Measurements from ENCODE around the gene ATP5IF1. TPM values are rescaled to one million over a fixed set of nuclear protein-coding genes. Genes with fewer than 3 reads are reported as not detected.

ATP5IF1 gene
- total RNA-seq, 1 donor from 2014 or later: 36.0 TPM

GRCh38 chr1:28233264-28233606 is 2.7 kb upstream of the ATP5IF1 start:
- peak overlapping the region; percentile 92 for H3K27ac ChIP-seq (ENCODE audit: low read depth, low read length)
- no peaks in the 10 kb centered on the region for H3K9me3 ChIP-seq (ENCODE audit: control insufficient read depth in 3 of 3, low read length in 3 of 3)
- peak overlapping the region in 2 of 3 donors; percentile 96 to 97 for H3K9ac ChIP-seq (ENCODE audit: low read depth in 1 of 3, low read length in 3 of 3)
- peaks cover 5 to 10% (median 9%) of the 10 kb centered on the region in 3 donors for H3K36me3 ChIP-seq (ENCODE audit: control insufficient read depth in 3 of 3, insufficient read depth in 3 of 3, low read length in 3 of 3)
- H3K27me3 ChIP-seq (ENCODE audit: control insufficient read depth in 3 of 3, insufficient read depth in 3 of 3, low read length in 3 of 3): no peaks in the 10 kb centered on the region
- H3K4me1 ChIP-seq (ENCODE audit: control insufficient read depth in 3 of 3, insufficient read depth in 3 of 3, low read length in 3 of 3): peaks cover 16 to 31% (median 26%) of the 10 kb centered on the region in 3 donors
- H3K4me3 ChIP-seq (ENCODE audit: low read length in 3 of 3): peak overlapping the region; percentile 95 to 98 (median 97)

- Histone ChIP-seq H3K4me3 (ENCODE audit: low read length in 3 of 3) (peak overlapping the region; percentile 88 to 100 (median 97)), H3K27me3 (ENCODE audit: control insufficient read depth in 3 of 3, insufficient read depth in 3 of 3, low read length in 3 of 3) (no peaks in the 10 kb centered on the region), H3K27ac (ENCODE audit: low read depth, low read length) (peak overlapping the region; percentile 79), H3K4me1 (ENCODE audit: control insufficient read depth in 3 of 3, insufficient read depth in 3 of 3, low read length in 3 of 3) (peaks cover 22 to 44% (median 37%) of the 10 kb centered on the region in 3 donors), H3K9me3 (ENCODE audit: control insufficient read depth in 3 of 3, low read length in 3 of 3) (no peaks in the 10 kb centered on the region), H3K36me3 (ENCODE audit: control insufficient read depth in 3 of 3, insufficient read depth in 3 of 3, low read length in 3 of 3) (peaks cover 5 to 10% (median 10%) of the 10 kb centered on the region in 3 donors), H3K9ac (ENCODE audit: low read depth in 1 of 3, low read length in 3 of 3) (peak overlapping the region; percentile 83 to 100 (median 98))
Observed at GRCh38 chr1:28236656-28237322, 865 bp downstream of the ATP5IF1 start.

- Histone ChIP-seq H3K27ac (ENCODE audit: low read depth, low read length) (peak overlapping the region; percentile 79), H3K9me3 (ENCODE audit: control insufficient read depth in 3 of 3, low read length in 3 of 3) (no peaks in the 10 kb centered on the region), H3K27me3 (ENCODE audit: control insufficient read depth in 3 of 3, insufficient read depth in 3 of 3, low read length in 3 of 3) (no peaks in the 10 kb centered on the region), H3K9ac (ENCODE audit: low read depth in 1 of 3, low read length in 3 of 3) (no peak overlapping the region), H3K36me3 (ENCODE audit: control insufficient read depth in 3 of 3, insufficient read depth in 3 of 3, low read length in 3 of 3) (peaks cover 3 to 11% (median 10%) of the 10 kb centered on the region in 3 donors), H3K4me1 (ENCODE audit: control insufficient read depth in 3 of 3, insufficient read depth in 3 of 3, low read length in 3 of 3) (peaks cover 26 to 48% (median 38%) of the 10 kb centered on the region in 3 donors), H3K4me3 (ENCODE audit: low read length in 3 of 3) (peak overlapping the region in 1 of 3 donors; percentile 49)
Observed at GRCh38 chr1:28239004-28239403, 3.1 kb downstream of the ATP5IF1 start.

- peaks cover 33 to 54% (median 44%) of the 10 kb centered on the region in 3 donors for H3K4me1 ChIP-seq (ENCODE audit: control insufficient read depth in 3 of 3, insufficient read depth in 3 of 3, low read length in 3 of 3)
- H3K27ac ChIP-seq (ENCODE audit: low read depth, low read length): peak overlapping the region; percentile 79
- H3K9ac ChIP-seq (ENCODE audit: low read depth in 1 of 3, low read length in 3 of 3): no peak overlapping the region
- no peaks in the 10 kb centered on the region for H3K27me3 ChIP-seq (ENCODE audit: control insufficient read depth in 3 of 3, insufficient read depth in 3 of 3, low read length in 3 of 3)
- H3K9me3 ChIP-seq (ENCODE audit: control insufficient read depth in 3 of 3, low read length in 3 of 3): no peaks in the 10 kb centered on the region
- no peak overlapping the region for H3K4me3 ChIP-seq (ENCODE audit: low read length in 3 of 3)
- H3K36me3 ChIP-seq (ENCODE audit: control insufficient read depth in 3 of 3, insufficient read depth in 3 of 3, low read length in 3 of 3): peaks cover 3 to 11% (median 10%) of the 10 kb centered on the region in 3 donors
Observed at GRCh38 chr1:28240024-28240423, 4.1 kb downstream of the ATP5IF1 start.

GRCh38 chr1:28241638-28242241 is 5.8 kb downstream of the ATP5IF1 start:
- Histone ChIP-seq H3K9ac (ENCODE audit: low read depth in 1 of 3, low read length in 3 of 3) (peak overlapping the region in 1 of 3 donors; percentile 17), H3K27me3 (ENCODE audit: control insufficient read depth in 3 of 3, insufficient read depth in 3 of 3, low read length in 3 of 3) (no peaks in the 10 kb centered on the region), H3K4me1 (ENCODE audit: control insufficient read depth in 3 of 3, insufficient read depth in 3 of 3, low read length in 3 of 3) (peaks cover 28 to 46% (median 39%) of the 10 kb centered on the region in 3 donors), H3K4me3 (ENCODE audit: low read length in 3 of 3) (peak overlapping the region in 1 of 3 donors; percentile 22), H3K9me3 (ENCODE audit: control insufficient read depth in 3 of 3, low read length in 3 of 3) (no peaks in the 10 kb centered on the region), H3K36me3 (ENCODE audit: control insufficient read depth in 3 of 3, insufficient read depth in 3 of 3, low read length in 3 of 3) (peaks cover 0 to 11% (median 10%) of the 10 kb centered on the region in 3 donors), H3K27ac (ENCODE audit: low read depth, low read length) (no peak overlapping the region)

DNA sequence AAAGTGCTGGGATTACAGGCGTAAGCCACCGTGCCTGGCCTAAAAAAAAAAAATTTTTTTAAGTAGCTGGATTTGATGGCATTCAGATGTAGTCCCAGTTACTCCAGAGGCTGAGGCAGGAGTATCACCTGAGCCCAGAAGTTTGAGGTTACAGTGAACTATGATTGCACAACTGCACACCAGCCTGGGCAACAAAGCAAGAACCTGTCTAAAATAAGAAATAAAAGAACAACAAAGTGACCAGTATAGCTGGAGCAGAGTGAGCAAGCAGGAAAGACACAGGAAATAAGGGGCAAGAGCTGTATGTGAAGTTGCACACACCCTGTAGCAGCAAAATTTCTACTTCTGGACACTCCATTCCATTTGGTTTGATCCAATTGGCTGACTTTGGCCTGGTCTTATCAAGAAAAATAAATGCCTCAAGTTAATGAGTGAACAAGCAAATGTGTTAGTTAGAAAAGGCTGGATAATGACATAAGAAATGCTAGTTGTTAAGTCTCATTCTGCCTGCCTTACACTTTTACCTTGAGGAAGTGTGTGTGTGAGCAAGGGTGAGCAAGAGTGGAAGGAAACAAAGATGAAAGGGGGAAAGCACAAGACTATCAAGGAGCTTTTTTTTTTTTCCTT is 7.9 kb downstream of the ATP5IF1 start:
- Histone ChIP-seq H3K9me3 (ENCODE audit: control insufficient read depth in 3 of 3, low read length in 3 of 3) (no peaks in the 10 kb centered on the region), H3K27ac (ENCODE audit: low read depth, low read length) (peak overlapping the region; percentile 83), H3K9ac (ENCODE audit: low read depth in 1 of 3, low read length in 3 of 3) (peak overlapping the region in 2 of 3 donors; percentile 55 to 66), H3K4me3 (ENCODE audit: low read length in 3 of 3) (peak overlapping the region in 1 of 3 donors; percentile 30), H3K36me3 (ENCODE audit: control insufficient read depth in 3 of 3, insufficient read depth in 3 of 3, low read length in 3 of 3) (peaks cover 0 to 6% (median 5%) of the 10 kb centered on the region in 3 donors), H3K4me1 (ENCODE audit: control insufficient read depth in 3 of 3, insufficient read depth in 3 of 3, low read length in 3 of 3) (peaks cover 36 to 46% (median 39%) of the 10 kb centered on the region in 3 donors), H3K27me3 (ENCODE audit: control insufficient read depth in 3 of 3, insufficient read depth in 3 of 3, low read length in 3 of 3) (no peaks in the 10 kb centered on the region)

- Histone ChIP-seq H3K9me3 (ENCODE audit: control insufficient read depth in 3 of 3, low read length in 3 of 3) (no peaks in the 10 kb centered on the region), H3K9ac (ENCODE audit: low read depth in 1 of 3, low read length in 3 of 3) (peak overlapping the region; percentile 18 to 61 (median 46)), H3K27me3 (ENCODE audit: control insufficient read depth in 3 of 3, insufficient read depth in 3 of 3, low read length in 3 of 3) (no peaks in the 10 kb centered on the region), H3K36me3 (ENCODE audit: control insufficient read depth in 3 of 3, insufficient read depth in 3 of 3, low read length in 3 of 3) (peaks cover 0 to 6% (median 5%) of the 10 kb centered on the region in 3 donors), H3K4me1 (ENCODE audit: control insufficient read depth in 3 of 3, insufficient read depth in 3 of 3, low read length in 3 of 3) (peaks cover 40 to 47% (median 40%) of the 10 kb centered on the region in 3 donors), H3K27ac (ENCODE audit: low read depth, low read length) (peak overlapping the region; percentile 83), H3K4me3 (ENCODE audit: low read length in 3 of 3) (peak overlapping the region in 2 of 3 donors; percentile 37 to 60)
Observed at GRCh38 chr1:28244549-28245251, 8.8 kb downstream of the ATP5IF1 start.

DNA sequence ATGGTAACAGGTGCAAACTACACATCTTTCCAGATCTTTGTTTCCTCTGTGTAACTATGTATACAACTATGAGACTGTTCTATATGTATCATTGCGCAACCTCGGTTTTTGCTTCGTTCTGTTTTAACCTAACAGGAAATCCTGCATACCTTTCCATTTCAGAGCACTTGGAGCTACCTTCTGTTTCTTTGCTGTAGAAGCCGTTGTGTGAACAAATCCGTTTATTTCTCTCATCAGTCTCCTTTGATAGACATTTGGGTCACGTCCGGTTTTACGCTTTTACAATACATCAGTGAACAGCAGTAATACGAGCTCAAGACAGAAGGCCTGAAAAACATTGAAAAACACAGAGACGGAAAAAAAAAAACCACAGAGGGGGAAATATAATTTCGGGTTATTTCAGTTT is 10.5 kb downstream of the ATP5IF1 start:
- Histone ChIP-seq H3K9ac (ENCODE audit: low read depth in 1 of 3, low read length in 3 of 3) (peak overlapping the region; percentile 61 to 95 (median 69)), H3K27ac (ENCODE audit: low read depth, low read length) (peak overlapping the region; percentile 83), H3K36me3 (ENCODE audit: control insufficient read depth in 3 of 3, insufficient read depth in 3 of 3, low read length in 3 of 3) (peaks cover 0 to 3% (median 0%) of the 10 kb centered on the region in 3 donors)

GRCh38 chr1:28247612-28248272 is 11.8 kb downstream of the ATP5IF1 start:
- no peaks in the 10 kb centered on the region for H3K36me3 ChIP-seq (ENCODE audit: control insufficient read depth in 3 of 3, insufficient read depth in 3 of 3, low read length in 3 of 3)
- peak overlapping the region; percentile 47 to 77 (median 72) for H3K4me3 ChIP-seq (ENCODE audit: low read length in 3 of 3)
- peak overlapping the region; percentile 69 to 86 (median 82) for H3K9ac ChIP-seq (ENCODE audit: low read depth in 1 of 3, low read length in 3 of 3)
- H3K27ac ChIP-seq (ENCODE audit: low read depth, low read length): peak overlapping the region; percentile 83
- no peaks in the 10 kb centered on the region for H3K27me3 ChIP-seq (ENCODE audit: control insufficient read depth in 3 of 3, insufficient read depth in 3 of 3, low read length in 3 of 3)
- peaks cover 34 to 45% (median 41%) of the 10 kb centered on the region in 3 donors for H3K4me1 ChIP-seq (ENCODE audit: control insufficient read depth in 3 of 3, insufficient read depth in 3 of 3, low read length in 3 of 3)
- no peaks in the 10 kb centered on the region for H3K9me3 ChIP-seq (ENCODE audit: control insufficient read depth in 3 of 3, low read length in 3 of 3)

More for the DNA sequence above, 10.5 kb downstream of the ATP5IF1 start:
- H3K9me3 ChIP-seq (ENCODE audit: control insufficient read depth in 3 of 3, low read length in 3 of 3): no peaks in the 10 kb centered on the region
- H3K4me1 ChIP-seq (ENCODE audit: control insufficient read depth in 3 of 3, insufficient read depth in 3 of 3, low read length in 3 of 3): peaks cover 39 to 51% (median 44%) of the 10 kb centered on the region in 3 donors
- H3K4me3 ChIP-seq (ENCODE audit: low read length in 3 of 3): peak overlapping the region; percentile 47 to 90 (median 60)
- H3K27me3 ChIP-seq (ENCODE audit: control insufficient read depth in 3 of 3, insufficient read depth in 3 of 3, low read length in 3 of 3): no peaks in the 10 kb centered on the region
